Heart left ventricle (tissue), 16 donors: Measurements from ENCODE around the gene STAG1. TPM values are rescaled to one million over a fixed set of nuclear protein-coding genes. Genes with fewer than 3 reads are reported as not detected.

Source experiments
- ATAC-seq, 4 donors: fragments of 200-7000 bp; cut with Tn5 transposase; one replicate each; pipeline ENCODE4 v1.9.1; 2020 to 2022; ENCODE audit warnings: moderate library complexity in 4 of 4, mild to moderate bottlenecking in 3 of 4, moderate number of reproducible peaks in 1 of 4
- DNase-seq, 5 donors: peaks; one replicate each; pipeline ENCODE4 v3.0.0-alpha.2; 2020
- H3K27ac ChIP-seq, 12 donors: fragments of 200-600 bp; sonication (generic) in 4 of 12; one replicate each; pipeline versions ENCODE4 v1.5.0 to v1.8.0; 2016 to 2022; ENCODE audit warnings: mild to moderate bottlenecking in 2 of 12
- H3K27me3 ChIP-seq, 9 donors: fragments of 200-600 bp; sonication (generic) in 2 of 9; one replicate each; pipeline versions ENCODE4 v1.5.1 to v1.8.0; 2016 to 2022; ENCODE audit warnings: mild to moderate bottlenecking in 3 of 9
- H3K36me3 ChIP-seq, 9 donors: fragments of 200-600 bp; sonication (generic) in 2 of 9; one replicate each; pipeline versions ENCODE4 v1.5.0 to v1.8.0; 2018 to 2022; ENCODE audit warnings: mild to moderate bottlenecking in 2 of 9
- H3K4me1 ChIP-seq, 12 donors: fragments of 200-600 bp; sonication (generic) in 4 of 12; one replicate each; pipeline versions ENCODE4 v1.5.0 to v1.8.0; 2016 to 2022; ENCODE audit warnings: mild to moderate bottlenecking in 3 of 12
- H3K4me3 ChIP-seq, 12 donors: fragments of 200-600 bp; sonication (generic) in 4 of 12; one replicate each; pipeline versions ENCODE4 v1.5.0 to v1.8.0; 2017 to 2022; ENCODE audit warnings: mild to moderate bottlenecking in 9 of 12, moderate library complexity in 4 of 12
- H3K9me3 ChIP-seq, 12 donors: fragments of 200-600 bp; sonication (generic) in 4 of 12; one replicate each; pipeline versions ENCODE4 v1.5.0 to v1.8.0; 2016 to 2022; ENCODE audit warnings: mild to moderate bottlenecking in 1 of 12
- CTCF ChIP-seq, 12 donors: fragments of 200-600 bp; sonication (generic) in 4 of 12; IDR thresholded peaks; one replicate each; pipeline versions ENCODE4 v1.5.0 to v1.8.0; 2018 to 2022; ENCODE audit warnings: antibody characterized with exemption in 12 of 12, mild to moderate bottlenecking in 5 of 12
- POLR2A ChIP-seq, 2 donors: fragments of 450-650 bp; IDR thresholded peaks; one replicate each; pipeline ENCODE4 v1.6.1; 2017; ENCODE audit warnings: antibody characterized with exemption in 2 of 2, mild to moderate bottlenecking in 2 of 2, moderate library complexity in 2 of 2
- WGBS, 4 donors: extraction: QIAGEN DNeasy Blood & Tissue Kit in 2 of 4; methylation state at CpG; one replicate each; pipeline versions ENCODE4 v1.1.5 to v1.1.7; 2013 to 2018; 5-methylcytosine and 5-hydroxymethylcytosine counted together
- intact Hi-C, 10 donors: fragments of 100-400 bp; cut with DNase I; formaldehyde crosslinking; loops; one replicate each; pipeline versions ENCODE4 v1.11.1 to v1.14.2; 2022
- polyA plus RNA-seq, 2 donors: library from polyadenylated mRNA; stranded (reverse); fragments of 200-250 nt; gene quantifications; one replicate each; pipeline ENCODE4 v1.2.3, GENCODE V29; 2013
- total RNA-seq, 9 donors: library from RNA; depleted of rRNA in 2 of 9; stranded (reverse); fragments of >200 nt in 2 of 9; fragmentation: NEBNext Ultra II Directional in 3 of 9; extraction: Animal tissue kit (Norgen Biotek cat#: 25700) in 3 of 9; gene quantifications; one replicate each; pipeline versions ENCODE4 v1.1.0 to v1.2.4, GENCODE V29; 2016 to 2023
- donor health status: ischemic (EF 13 %, LVEDD 7.1; RV severe dilation, severe dysfunction).
- donor health status: healthy with polysubstance abuse.
- donor health status: DM: no; HTN: yes; CAD: no.
- donor health status: DM: no; HTN: no; CAD: no.
- donor health status: ischemic (EF 25% LVEDD 6.9; RV normal size, moderate dysfunction).
- donor health status: ischemic (EF 25% LVEDD 5.7; RV mildly dilated, moderate dysfunction).
- donor health status: healthy.
- donor health status: DM: yes; HTN: yes; CAD: no.
- donor health status: ischemic (EF 35%, LVEDD 5.7; RV mildly dilated, moderate dysfunction).
- donor health status: nonischemic (EF 11% LVEDD 7.7; RV severe dilation, severe dysfunction).
- donor health status: DM: yes; HTN: yes; CAD: no.
- donor health status: PGD.
- donor health status: ischemic (EF 29% LVEDD 5.4; RV normal size, mild dysfunction).
- donor health status: nonischemic (EF 23%, LVEDD 6.1; RV moderate dilation, normal function).

STAG1 gene
- total and polyA plus RNA-seq, 11 donors, result 7.2 to 23.4 (median 19.8) TPM

GRCh38 chr3:136780741-136781140, 28.6 kb upstream of the STAG1 start:
- TF ChIP-seq POLR2A (IDR thresholded peaks at IDR 0.05) (no peak), CTCF (IDR thresholded peaks at IDR 0.05) (no peak)
- DNase-seq (no peak), ATAC-seq (no peak)
- H3K27ac ChIP-seq, result no peak overlapping the region
- intact Hi-C loops, result no loop called here
- no peak overlapping the region for H3K4me3 ChIP-seq
- H3K4me1 ChIP-seq, result peaks cover 0 to 1% (median 0%) of the 10 kb centered on the region in 12 donors
- no peaks in the 10 kb centered on the region for H3K36me3 ChIP-seq
- WGBS, 4 donors, result 88 to 94% (median 91%) methylated on average over 4 of the region's 4 CpGs
- H3K27me3 ChIP-seq, result no peaks in the 10 kb centered on the region
- no peaks in the 10 kb centered on the region for H3K9me3 ChIP-seq

- no peaks in the 10 kb centered on the region for H3K36me3 ChIP-seq
- intact Hi-C loops, result no loop called here
- no peak for TF ChIP-seq POLR2A (IDR thresholded peaks at IDR 0.05)
- TF ChIP-seq CTCF (IDR thresholded peaks at IDR 0.05), result no peak
Observed at GRCh38 chr3:136778865-136779264, 26.7 kb upstream of the STAG1 start.

GRCh38 chr3:136772709-136773108, 20.5 kb upstream of the STAG1 start:
- peak in 1 of 4 donors; percentile 43 for ATAC-seq

More at GRCh38 chr3:136778865-136779264, 26.7 kb upstream of the STAG1 start:
- H3K27me3 ChIP-seq, result no peaks in the 10 kb centered on the region
- WGBS, 4 donors, result 63 to 78% (median 74%) methylated on average over 4 of the region's 4 CpGs
- no peak overlapping the region for H3K27ac ChIP-seq
- DNase-seq (no peak), ATAC-seq (no peak)
- no peaks in the 10 kb centered on the region for H3K9me3 ChIP-seq
- no peak overlapping the region for H3K4me3 ChIP-seq
- no peaks in the 10 kb centered on the region for H3K4me1 ChIP-seq

More at GRCh38 chr3:136772709-136773108, 20.5 kb upstream of the STAG1 start:
- Histone ChIP-seq H3K4me1 (no peaks in the 10 kb centered on the region), H3K27ac (no peak overlapping the region), H3K4me3 (no peak overlapping the region), H3K27me3 (no peaks in the 10 kb centered on the region), H3K36me3 (no peaks in the 10 kb centered on the region), H3K9me3 (no peaks in the 10 kb centered on the region)
- 51 to 66% (median 60%) methylated on average over 1 of the region's 1 CpG; no CpG with 5 or more reads in 1 of the 4 donors for WGBS, 4 donors
- no peak for DNase-seq
- intact Hi-C loops, result no loop called here
- TF ChIP-seq CTCF (IDR thresholded peaks at IDR 0.05) (no peak), POLR2A (IDR thresholded peaks at IDR 0.05) (no peak)
